Measurements from ENCODE around the gene TGFBR1.

Gene TGFBR1

DNA sequence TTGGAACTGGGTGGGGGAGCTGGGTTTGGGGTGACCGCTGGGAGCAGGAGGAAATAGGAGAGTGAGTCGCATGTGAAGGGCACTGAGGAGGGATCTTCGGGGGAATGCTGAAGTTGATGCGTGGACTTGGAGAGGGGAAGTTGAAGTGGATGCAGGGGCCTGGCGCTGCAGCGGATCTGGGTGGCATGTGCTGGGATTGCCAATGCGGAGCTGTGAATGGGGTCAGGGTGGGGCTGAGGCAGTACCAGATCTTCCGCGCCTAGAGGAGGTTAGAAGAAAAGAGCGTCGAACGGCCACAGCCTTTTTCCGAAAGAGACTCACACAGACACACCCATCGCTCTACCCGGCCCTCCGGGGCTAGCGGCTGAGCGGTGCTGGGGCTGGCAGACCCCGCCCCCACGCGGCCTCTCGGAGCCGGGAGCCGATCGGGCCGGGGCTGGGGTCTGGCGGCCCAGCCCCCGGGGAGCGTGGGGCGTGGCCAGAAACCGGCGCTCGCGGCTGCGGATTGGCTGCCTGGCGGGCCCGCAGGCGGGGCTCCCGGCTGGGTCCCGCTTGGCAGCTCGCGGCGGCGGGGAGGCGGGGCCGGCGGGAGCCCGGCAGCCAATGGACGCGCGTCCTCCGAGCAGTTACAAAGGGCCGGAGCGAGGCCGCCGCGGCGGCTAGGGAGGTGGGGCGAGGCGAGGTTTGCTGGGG, at the start of gene TGFBR1:
TSS of gene TGFBR1 (plus strand) at position 655 of the 693 bp plus-strand sequence. CDS start 93 bp downstream, outside the sequence.
- intact Hi-C loops (cut with DNase I), result loop anchor here (10.0 kb wide), 2 partner anchors 50 to 130 kb away; no protein-coding TSS in a partner anchor
- DNase-seq, result peak; percentile 77 to 98 (median 95)

DNA sequence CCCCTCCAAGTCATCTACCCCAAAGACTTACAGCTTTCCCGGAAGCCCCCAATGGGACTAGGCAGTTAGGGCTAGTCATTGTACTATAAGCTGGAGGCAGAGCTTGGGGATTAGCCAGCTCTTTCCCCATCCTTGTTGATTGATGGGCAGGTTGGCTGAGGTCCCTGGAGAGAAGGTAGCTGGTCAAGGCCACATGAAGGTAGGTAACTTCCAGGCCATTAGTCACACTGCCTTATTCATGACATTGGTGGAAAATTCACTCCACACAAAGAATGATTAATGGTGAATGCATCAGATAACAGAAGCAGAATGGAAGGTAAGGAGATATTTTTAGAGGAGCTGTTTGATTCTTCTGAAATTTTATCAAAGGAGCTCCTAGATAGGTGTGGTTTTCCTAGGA, 49.5 kb upstream of the TGFBR1 start:
- intact Hi-C loops (cut with DNase I), result loop anchor here (10.0 kb wide), 1 partner anchor 49 kb away; the partner anchor contains the start of gene TGFBR1
- no peak for DNase-seq

DNA sequence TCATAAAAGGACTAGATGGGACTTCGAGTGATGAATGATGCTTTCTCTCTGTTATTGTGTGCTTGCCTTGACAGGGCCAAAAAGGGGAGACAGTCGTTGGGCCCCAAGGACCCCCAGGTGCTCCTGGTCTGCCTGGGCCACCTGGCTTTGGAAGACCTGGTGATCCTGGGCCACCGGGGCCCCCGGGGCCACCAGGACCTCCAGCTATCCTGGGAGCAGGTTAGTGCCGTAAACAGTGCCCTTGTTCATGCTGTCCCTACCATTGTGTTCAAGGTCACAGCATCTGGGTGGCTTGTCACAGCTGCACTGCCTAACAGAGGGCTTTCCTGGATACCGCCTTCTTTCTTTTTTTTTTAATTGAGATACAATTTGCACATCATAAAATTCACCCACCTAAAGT, 48.7 kb upstream of the TGFBR1 start:
- no peak for DNase-seq
- intact Hi-C loops (cut with DNase I), result loop anchor here (10.0 kb wide), 1 partner anchor 49 kb away; the partner anchor contains the start of gene TGFBR1

DNA sequence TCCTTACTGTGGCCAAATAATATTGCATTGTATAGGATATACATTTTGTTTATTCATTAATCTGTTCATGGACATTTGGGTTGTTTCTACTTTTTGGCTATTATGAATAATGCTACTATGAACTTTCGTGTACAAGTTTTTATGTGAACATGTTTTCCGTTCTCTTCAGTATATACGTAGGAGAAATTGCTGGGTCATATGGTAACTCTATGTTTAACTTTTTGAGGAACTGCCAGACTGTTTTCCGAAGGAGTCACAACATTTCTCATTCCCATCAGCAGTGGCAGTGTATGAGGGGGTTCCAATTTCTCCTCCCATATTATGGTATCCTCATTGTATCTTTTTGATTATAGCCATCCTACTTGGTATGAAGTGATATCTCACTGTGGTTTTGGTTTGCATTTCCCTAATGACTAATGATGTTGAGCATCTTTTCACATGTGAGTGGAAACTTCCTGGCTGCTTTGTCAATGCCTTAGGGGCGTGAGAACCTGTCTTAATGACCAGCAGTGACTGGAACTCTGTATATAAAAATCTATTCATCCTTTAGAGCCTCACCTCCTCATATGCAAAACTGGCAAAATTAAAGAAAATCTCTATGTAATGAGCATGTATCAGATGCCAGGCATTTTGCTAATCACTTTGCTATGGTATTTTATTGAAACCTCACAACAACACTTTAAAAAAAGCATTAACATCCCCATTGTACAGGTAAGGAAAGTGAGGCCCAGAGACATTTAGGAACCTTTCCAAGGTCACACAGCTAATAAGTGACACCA, 47.8 kb upstream of the TGFBR1 start:
- no peak for DNase-seq
- intact Hi-C loops (cut with DNase I), result loop anchor here (10.0 kb wide), 1 partner anchor 48 kb away; the partner anchor contains the start of gene TGFBR1

DNA sequence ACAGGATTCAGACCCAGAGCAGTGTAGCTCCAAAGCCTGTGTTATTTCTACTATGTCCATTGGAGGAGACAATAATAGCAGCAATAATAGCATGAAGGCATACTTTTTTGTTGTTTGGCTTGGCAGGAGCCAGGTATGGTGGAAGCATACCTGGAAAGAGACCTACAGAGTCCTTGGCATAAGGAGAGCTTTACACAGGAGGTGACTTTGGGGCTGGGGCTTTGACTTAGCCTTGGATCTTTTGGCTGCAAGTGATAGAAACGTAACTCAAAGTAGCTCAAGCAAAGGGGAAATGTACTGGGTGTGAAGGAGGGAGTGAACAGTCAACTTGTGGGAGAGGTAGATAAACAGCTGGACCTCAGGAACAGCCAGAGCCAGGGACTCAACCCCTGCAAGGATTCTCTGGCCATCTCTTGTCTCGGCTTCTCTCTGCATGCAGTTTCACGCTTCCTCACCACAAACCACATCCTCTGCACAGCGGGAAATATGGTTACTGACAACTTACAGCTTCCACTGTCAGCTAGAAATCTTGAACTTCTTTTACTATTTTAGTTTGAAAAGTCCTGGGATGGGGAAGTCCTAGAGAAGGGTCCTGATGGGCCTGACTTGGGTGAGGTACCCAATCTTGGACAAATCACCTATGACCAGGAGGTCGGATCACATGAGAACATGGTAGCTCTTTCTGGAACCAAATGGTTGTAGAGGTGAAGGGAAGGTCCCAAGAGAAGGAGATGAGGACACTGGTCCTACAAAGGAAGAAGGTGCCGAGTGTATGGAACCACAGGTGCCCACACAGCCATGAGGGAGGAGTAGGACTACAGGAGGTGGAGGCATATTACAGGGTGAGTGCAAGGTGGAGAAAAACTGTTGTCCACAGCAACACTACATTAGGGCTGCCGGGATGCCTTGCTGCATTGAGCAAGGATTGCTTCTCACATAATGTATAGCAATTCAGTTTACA, 47.0 kb upstream of the TGFBR1 start:
- DNase-seq, result peak in 21 of 42 donors; percentile 25 to 58 (median 38)
- intact Hi-C loops (cut with DNase I), result loop anchor here (10.0 kb wide), 1 partner anchor 47 kb away; the partner anchor contains the start of gene TGFBR1

DNA sequence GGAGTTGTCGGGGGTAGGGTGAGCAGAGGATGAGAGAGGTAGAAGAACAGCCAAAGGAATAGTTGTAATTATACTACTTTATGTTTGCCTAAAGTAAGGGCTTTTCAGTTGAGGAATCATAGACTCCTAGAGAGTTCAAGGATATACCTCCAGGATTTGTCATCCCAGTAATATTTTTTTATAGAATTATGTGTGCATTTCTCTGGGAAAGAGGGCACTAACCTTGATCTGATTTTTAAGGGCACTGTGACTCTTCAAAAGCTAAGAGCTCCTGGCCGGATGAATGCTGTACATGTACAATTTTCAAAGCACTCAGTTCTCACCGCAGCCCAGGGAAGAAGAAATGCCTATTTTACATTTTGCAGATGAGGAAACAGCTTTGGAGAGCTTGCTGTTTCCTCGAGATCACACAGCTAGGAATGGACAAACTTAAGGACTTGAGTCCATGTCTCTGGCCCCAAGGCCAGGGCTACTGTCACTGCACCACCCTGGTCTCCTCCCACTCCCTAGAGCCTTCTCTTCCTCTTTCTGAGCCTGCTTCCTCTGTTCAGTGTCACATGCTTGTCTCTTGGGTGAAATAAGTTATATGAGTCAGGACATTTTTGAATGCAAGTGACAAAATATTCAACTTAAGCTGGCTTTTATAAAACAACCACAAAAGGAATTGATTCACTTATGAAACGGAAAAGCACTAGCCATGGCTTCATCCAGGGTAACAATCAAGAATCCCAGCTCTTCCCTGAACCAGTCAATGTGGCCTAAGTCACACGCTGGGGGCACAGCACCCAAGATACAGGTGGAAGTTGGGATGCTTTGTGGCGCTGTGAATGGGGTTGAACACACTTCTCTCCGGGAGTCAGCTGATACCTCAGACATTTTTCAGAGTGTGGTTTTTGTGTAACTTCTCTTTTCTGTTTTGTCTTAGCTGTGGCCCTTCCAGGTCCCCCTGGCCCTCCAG, 45.7 kb upstream of the TGFBR1 start:
- intact Hi-C loops (cut with DNase I), result loop anchor here (10.0 kb wide), 1 partner anchor 46 kb away; the partner anchor contains the start of gene TGFBR1
- peak in 16 of 42 donors; percentile 14 to 58 (median 32) for DNase-seq

DNA sequence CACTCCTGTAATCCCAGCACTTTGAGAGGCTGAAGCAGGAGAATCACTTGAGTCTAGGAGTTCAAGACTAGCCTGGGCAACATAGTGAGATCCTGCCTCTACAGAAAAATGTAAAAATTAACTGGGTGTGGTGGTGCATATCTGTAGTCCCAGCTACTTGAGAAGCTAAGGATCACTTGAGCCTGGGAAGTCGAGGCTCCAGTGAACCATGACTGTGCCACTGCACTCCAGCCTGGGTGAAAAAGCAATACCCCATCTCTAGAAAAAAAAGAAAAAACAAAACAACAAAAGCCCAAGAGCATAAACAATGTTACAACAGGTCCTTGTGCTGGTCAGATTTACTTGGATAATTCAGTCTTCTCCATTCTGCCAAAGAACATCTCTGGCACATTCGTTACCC, 44.3 kb upstream of the TGFBR1 start:
- DNase-seq, result no peak
- intact Hi-C loops (cut with DNase I), result no loop called here

DNA sequence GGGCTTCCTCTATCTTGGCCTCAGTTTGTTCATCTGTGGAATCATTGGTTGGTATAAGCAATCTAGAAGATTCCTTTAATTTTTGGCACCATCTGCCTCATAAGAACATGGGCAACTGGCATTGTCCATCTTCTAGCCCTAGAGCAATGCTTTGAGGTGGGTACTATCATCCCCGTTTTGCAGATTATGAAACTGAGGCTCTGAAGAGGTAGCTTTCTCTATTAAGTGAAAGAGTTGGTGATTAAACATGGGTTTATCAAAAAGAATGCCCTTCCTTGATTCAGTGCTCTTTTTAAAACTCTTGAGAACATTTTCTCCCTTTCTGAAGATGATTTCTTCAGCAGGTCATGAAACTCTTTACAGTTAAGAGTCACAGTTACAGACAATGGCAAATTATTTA, 42.4 kb upstream of the TGFBR1 start:
- intact Hi-C loops (cut with DNase I), result no loop called here
- no peak for DNase-seq

DNA sequence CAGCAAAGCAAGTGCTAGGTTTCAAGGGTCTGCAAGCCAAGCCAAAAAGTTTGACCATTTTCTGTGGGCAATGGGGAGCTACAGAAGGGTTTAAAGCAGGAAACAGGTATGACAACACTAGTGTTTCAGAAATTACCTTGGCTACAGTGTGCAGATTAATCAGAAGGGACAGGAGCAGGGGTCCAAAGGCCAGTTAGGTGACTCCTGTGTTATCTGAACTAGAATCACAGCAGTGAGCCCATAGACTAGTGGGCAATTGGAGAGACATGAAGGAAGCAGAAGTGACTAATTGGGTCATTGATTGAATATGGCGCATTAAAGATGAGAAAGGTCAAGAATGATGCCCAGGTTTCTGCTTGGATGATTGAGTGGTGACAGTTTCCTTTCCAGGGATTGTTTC, 41.4 kb upstream of the TGFBR1 start:
- DNase-seq, result no peak
- intact Hi-C loops (cut with DNase I), result no loop called here

DNA sequence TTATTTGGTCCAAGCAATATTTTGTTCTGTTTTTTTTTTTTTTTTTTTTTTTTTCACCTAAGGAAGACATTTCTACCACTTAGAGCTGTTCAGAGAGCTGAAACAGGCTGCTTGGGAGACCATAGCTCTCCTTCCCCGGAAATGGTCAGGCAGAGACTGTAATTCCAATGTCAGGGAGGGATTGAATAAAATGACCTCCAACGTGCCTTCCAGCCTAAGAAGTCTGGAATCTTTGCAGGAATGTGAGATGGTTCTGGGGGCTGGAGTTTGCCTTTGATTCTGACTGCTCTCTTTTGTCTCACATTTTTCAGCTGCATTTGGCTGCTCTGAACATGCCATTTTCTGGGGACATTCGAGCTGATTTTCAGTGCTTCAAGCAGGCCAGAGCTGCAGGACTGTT, 38.3 kb upstream of the TGFBR1 start:
- intact Hi-C loops (cut with DNase I), result no loop called here
- no peak for DNase-seq

DNA sequence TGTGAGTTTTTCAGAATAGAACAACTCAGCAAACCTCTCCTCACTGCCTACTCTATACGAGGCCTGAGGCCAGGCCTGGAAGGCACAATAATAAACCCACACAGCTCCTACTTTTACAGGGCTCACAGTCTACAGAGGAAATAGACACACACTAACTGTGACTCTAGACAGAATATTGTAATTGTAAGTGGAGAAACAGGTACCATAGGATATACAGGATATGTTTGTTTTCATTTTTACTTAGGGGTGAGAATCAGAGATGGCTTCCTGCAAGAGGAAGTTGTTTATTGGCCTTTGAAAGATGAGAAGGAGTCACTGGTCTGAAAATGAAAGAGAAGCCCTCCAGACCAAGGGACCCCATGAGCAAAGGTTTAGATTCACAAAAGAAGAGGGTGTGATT, 35.8 kb upstream of the TGFBR1 start:
- DNase-seq, result no peak
- intact Hi-C loops (cut with DNase I), result no loop called here

DNA sequence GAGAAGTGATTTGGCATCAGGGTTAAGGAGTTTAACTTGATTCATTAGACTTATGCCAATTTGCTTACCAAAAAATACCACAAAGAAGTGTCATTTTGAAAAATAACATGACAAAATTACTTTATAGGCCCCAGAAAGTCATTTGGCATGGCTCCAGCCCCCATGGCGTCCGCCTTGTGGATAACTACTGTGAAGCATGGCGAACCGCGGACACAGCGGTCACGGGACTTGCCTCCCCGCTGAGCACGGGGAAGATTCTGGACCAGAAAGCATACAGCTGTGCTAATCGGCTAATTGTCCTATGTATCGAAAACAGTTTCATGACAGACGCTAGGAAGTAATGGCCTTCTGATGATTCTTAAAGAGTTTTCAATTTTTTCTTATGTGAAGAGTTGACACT, 35.4 kb upstream of the TGFBR1 start:
- no peak for DNase-seq
- intact Hi-C loops (cut with DNase I), result no loop called here

DNA sequence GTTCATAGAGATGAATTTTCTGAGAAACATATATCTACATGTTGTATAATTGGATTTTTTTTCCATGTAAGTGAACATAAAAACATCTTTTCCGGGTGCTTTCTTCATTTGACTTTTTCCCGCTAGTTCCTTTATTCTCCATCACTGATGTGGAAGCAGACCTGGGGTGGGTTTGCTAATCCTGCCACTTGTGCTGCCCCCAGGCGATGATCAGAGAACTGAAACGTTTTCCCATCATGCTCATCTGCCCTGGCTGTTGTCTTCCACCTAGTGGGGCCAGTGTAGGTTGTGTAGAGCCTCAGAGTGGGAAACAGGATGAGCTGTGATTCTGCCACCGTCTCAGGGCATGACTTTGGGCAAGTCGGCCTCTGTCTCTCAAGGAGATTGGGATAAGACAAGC, 34.2 kb upstream of the TGFBR1 start:
- intact Hi-C loops (cut with DNase I), result no loop called here
- no peak for DNase-seq

DNA sequence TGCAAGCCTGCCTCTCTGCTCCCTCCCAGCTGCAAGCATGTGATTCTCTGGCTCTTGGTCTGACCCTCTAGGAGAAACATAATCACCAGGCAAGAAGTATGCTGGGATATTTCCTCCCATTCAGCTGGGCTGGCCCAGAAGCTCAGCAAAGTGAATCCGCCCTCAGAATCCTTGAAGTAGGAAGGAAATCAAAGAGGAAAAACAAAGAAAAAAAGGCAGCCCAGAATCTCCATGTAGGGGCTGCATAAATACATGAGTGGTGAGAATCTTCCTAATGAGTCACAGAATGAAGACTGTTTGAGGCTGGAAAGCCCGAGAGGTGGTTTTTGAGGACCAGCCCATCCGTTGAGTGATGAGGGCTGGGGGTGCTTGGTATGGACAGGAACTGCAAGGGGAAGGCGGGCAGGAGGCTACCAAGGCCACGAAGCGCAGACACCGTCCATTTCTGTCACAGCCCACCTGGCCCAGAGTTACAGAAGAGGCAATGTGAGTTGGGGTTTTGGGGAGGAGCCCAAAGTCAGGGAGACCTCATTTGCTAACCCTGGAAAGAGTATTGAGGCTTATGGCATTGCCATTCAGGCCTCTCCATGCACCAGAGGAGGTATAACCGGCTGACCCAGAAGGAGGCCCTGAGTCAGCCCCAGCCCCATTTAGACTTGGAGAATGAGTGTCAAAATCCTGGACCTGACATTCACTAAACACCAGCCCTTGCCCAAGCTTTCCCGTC, 33.4 kb upstream of the TGFBR1 start:
- intact Hi-C loops (cut with DNase I), result no loop called here
- no peak for DNase-seq

DNA sequence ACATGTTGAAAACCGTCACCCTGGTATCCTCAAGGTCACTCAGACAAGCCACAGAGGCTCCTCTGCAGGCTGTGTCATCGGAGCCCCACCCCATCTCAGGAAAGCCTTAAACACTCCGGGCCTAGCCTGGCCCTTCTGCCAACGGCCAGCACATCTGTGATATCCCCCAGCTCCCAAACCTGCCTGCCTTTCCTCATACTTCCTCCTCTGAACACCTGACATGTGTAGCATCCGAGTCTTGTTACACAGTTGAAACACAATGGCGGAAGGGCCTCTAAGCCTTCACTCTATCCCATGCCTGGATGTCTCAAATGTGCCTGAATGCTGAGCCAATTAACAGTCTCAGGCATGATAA, 32.9 kb upstream of the TGFBR1 start:
- intact Hi-C loops (cut with DNase I), result no loop called here
- no peak for DNase-seq

DNA sequence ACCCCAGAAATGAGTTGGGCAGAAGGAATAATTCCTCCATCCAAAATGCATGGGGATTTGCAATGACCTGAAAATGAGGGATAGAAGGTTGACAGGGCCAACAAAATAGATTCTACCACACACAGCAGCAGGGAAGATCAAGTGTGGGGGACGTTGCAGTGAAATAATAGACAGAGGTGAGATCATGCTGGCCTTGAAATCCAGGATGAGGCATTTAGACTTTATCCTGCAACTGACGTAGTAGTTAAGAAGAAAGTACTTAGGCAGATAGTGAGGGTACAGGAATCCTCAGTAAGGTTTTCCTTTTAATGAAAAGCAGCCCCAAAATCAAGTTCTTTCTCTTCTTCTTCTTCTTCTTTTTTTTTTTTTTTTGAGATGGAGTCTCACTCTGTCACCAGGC, 31.6 kb upstream of the TGFBR1 start:
- intact Hi-C loops (cut with DNase I), result no loop called here
- no peak for DNase-seq

All from head of caudate nucleus (tissue), 42 donors.